Measurements from ENCODE around the gene SLC1A7.

DNA sequence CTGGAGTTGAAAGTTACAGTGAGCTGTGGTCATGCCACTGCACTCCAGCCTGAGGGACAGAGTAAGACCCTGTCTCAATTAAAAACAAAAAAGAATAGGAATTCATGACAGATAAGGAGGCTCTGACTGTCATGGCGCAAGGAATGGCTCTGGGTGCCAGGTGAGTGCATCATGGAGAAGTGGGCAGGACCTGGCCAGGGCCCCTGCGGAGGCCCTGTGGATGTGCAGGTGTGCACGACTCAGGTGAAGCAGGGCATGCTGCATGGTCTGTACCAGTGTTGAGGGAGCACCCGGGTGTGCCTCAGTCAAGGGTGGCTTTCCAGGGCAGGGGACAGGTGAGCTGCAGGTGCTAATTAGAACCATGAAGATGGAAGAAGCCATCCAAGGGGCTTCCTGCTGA, 14.0 kb downstream of the SLC1A7 start:
- no peak for TF ChIP-seq EP300 (IDR thresholded peaks at IDR 0.05)
- TF ChIP-seq, protein P1, sequence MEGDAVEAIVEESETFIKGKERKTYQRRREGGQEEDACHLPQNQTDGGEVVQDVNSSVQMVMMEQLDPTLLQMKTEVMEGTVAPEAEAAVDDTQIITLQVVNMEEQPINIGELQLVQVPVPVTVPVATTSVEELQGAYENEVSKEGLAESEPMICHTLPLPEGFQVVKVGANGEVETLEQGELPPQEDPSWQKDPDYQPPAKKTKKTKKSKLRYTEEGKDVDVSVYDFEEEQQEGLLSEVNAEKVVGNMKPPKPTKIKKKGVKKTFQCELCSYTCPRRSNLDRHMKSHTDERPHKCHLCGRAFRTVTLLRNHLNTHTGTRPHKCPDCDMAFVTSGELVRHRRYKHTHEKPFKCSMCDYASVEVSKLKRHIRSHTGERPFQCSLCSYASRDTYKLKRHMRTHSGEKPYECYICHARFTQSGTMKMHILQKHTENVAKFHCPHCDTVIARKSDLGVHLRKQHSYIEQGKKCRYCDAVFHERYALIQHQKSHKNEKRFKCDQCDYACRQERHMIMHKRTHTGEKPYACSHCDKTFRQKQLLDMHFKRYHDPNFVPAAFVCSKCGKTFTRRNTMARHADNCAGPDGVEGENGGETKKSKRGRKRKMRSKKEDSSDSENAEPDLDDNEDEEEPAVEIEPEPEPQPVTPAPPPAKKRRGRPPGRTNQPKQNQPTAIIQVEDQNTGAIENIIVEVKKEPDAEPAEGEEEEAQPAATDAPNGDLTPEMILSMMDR (IDR thresholded peaks at IDR 0.05) = no peak
- no peak for TF ChIP-seq POLR2A (IDR thresholded peaks at IDR 0.05)

Data from stomach (tissue), 4 donors.